Pons (tissue), 1 donor: ENCODE measurements around the gene MED13L.
"Not testable (repeated sequence)": the region's sequence is repeated elsewhere in the genome, so short reads cannot be mapped to it uniquely, and the experiment has no call there.

ENCODE experiments used
- DNase-seq: peaks from one replicate; pipeline ENCODE4 v3.0.0-alpha.2; 2016; ENCODE audit warnings: low spot score

The MED13L gene

GRCh38 chr12:116303929-116304328 lies 26.4 kb upstream of the MED13L start:
- DNase-seq: no peak

DNA sequence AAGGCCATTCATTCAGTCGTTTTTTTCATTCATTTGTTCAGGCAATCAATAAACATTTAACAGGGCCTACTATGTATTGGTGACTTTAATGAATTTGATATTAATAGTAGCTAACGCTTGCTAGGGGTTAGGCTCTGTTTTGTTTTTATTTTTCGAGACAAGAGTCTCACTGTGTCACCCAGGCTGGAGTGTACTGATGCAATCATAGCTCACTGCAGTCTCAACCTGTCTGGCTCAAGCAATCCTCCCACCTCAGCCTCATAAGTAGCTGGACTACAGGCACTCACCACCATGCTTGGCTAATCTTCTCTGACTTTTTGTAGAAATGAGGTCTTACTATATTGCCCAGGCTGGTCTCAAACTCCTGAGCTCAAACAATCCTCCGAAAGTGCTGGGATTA lies 25.6 kb upstream of the MED13L start:
- no peak for DNase-seq

- no peak for DNase-seq
Observed at GRCh38 chr12:116302166-116303058, 24.9 kb upstream of the MED13L start.

- no peak for DNase-seq
Observed at GRCh38 chr12:116301621-116302020, 24.1 kb upstream of the MED13L start.

DNA sequence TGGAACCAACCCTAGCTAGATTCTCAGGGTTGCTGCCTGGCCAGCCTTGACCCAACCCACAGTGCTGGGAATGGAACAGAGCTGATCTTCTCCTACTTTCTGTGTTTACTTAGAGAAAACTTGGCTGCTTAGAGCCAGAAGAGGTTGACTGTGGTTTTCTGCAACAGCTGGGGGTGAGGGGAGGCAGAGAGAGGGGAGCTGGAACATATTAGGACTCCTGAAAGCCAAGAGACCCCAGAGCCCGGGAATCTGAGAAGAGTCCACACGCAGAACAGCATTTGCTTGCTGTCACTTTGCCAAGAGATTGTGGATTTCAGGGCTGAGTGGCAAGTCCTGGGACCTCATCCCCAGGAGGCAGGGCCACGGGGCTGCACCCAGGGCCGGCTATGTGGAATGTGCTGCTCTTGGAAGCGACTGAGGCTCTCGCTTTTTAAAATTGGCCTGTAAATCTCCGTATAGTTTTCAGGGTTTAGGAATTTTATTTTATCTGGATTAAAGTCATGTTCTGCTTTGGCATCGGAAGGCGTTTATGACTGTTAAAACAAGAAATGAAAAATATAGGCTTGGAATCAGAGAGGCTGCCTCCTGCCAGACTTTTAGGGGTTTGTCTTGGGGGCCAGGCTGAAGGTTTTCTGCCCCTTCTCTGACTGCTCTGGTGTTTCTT lies 22.3 kb upstream of the MED13L start:
- no peak for DNase-seq

- DNase-seq: no peak
Observed at GRCh38 chr12:116299064-116299463, 21.6 kb upstream of the MED13L start.

DNA sequence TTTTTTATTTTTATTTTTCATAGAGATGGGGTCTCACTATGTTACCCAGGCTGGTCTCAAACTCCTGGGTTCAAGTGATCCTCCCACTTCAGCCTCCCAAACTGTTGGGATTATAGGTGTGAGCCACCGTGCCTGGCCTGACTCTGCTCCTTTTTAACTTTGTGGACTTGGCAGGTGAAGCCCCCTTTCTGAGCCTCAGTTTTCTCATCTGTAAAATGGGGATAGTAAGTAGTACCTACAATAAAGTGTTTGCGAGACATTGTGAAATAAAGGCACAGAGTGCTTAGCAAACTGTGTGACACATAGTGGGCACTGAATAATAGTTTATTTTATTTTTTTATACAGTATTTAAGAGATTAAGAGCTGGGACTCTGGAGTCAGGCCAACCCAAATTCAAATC lies 21.1 kb upstream of the MED13L start:
- DNase-seq: no peak

DNA sequence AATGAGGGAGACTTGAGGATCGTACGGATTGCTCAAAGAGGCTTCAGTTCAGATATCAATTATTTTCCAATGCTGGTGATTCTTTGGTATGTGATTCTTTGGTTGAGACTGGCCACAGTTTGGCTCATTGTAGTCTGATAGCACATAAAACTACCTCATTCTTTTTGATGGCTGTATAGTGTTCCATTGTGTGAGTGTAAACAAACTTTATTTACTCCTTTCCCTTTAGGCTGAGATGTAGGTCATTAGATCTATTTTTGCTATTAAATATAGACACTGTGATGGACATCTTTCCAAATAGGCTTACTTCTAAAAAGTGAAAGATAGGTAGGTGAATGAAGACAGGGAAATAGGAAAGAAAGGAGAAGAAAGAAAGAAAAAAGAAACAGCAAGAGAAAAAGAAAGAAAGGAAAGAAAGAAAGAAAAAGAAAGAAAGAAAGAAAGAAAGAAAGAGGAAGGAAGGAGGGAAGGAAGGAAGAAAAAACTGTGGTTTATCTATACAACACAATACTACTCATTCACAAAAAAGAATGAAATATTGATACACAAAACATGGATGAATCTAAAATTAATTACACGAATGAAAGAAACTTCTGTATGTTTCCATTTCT lies 19.8 kb upstream of the MED13L start:
- DNase-seq: no peak

DNA sequence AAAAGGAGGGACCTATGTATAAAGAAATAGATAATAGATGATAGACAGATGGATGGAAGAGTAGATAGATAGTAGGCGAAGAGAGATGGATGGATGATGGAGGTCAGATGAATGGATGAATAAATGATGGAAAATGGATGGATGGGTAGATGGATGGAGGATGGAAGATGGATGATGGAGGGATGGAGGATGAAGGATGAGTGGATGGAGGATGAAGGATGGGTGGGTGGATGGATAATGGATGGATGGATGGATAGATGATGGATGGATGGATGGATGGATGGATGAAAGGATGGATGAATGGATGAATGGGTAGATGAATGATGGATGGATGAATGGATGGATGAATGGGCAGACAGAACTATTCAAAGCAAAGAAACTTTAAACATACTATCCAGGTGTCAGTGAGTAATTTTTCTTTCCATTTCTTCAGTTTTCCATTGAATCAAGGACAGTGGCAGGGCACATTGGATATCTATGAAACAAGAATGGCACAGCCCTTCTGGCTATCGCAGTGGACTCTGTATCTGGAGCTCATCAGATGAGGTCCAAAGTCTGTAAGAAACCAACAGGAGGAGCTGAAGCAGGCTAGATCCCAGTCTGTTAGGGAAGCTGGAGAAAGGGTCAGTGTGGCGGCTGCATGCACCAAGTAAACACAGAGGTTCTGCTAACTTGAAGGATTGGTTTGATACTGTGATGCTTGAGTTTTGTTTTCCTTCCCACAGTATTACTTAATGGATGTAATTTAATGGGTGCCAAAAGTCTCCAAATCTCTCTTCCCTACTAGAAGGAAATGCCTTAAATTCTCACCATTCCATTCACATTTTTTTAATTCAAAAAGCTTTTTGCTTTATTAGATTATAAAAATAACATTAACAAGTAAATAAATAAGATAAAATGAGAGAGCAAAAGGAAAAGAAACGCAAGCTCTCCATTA lies 18.1 kb upstream of the MED13L start:
- DNase-seq: no peak

DNA sequence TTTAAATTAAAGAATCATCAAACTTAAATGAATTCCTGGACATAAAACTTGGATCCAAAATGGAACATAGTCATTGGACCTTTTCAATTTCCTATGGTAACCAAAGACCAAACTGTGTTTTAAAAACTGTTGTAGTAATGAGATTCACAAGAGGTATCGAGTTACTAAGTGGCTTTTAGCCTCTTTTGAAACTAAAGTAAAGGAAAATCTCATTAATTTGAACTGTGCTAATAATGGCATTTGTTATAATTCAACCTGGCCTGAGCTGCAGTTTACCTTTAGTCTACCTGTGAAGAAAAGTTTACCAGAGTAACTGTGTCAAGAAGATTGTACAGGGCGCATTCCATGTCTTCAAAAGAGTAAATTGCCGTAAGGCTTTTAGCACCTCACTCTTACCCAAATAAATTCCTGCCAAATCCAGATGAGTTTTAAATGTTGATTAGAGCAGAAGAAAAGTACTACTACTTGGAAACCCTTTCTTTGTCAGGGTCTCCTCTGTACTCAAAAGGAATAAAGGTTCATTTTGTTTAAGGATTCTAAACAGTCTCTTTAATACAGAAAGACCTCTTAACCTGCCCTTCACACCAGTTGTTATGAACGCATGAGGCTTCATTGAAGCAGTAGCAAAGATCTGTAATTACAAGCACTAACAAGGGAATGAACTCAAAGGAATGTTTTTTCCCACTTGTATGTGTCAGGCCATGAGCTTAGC lies 17.1 kb upstream of the MED13L start:
- no peak for DNase-seq

- no peak for DNase-seq
Observed at GRCh38 chr12:116293687-116294453, 16.4 kb upstream of the MED13L start.

- no peak for DNase-seq
Observed at GRCh38 chr12:116291218-116291617, 13.7 kb upstream of the MED13L start.

DNA sequence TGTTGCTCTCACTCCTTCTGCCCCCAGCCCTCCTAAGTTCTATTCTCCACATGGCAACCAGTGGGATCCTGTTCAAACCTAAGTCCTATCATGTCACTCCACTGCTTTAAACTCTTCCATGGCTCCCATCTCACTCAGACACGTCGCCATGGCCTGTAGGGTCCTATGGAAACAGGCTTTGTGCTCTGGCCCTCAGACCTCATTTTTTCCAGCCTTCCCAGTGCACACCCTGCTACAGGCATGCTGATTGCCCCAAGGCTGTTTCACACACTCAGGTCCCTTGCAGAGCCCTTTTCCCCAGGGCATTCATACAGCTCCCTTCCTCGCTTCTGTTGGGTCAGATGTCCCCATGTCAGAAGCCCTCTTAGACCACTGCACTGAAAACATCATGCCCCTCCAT lies 11.2 kb upstream of the MED13L start:
- DNase-seq: no peak

DNA sequence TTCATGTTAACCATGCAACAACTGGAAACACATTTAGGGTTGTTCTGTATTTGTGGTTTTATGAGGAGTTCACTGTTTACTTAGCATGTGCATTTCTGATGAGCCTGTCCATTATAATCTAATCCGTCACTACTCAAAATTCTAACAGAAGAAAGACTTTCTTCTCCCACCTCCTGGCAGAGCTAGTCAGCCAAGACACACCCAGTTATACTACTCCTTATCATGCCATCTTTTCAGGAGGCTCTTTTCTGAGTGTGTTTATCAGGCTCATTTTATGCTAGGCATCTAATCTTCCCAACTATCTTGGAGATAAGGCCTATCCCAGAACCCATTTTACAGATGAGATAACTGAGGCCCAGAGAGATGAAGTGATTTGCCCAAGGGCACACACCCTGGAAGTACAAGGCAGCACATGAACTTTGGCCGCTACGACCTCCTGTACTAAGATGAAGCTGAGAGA lies 10.4 kb upstream of the MED13L start:
- no peak for DNase-seq

GRCh38 chr12:116284396-116284795 lies 6.9 kb upstream of the MED13L start:
- DNase-seq: no peak

- DNase-seq: not testable (repeated sequence)
Observed at GRCh38 chr12:116283881-116284280, 6.4 kb upstream of the MED13L start.

DNA sequence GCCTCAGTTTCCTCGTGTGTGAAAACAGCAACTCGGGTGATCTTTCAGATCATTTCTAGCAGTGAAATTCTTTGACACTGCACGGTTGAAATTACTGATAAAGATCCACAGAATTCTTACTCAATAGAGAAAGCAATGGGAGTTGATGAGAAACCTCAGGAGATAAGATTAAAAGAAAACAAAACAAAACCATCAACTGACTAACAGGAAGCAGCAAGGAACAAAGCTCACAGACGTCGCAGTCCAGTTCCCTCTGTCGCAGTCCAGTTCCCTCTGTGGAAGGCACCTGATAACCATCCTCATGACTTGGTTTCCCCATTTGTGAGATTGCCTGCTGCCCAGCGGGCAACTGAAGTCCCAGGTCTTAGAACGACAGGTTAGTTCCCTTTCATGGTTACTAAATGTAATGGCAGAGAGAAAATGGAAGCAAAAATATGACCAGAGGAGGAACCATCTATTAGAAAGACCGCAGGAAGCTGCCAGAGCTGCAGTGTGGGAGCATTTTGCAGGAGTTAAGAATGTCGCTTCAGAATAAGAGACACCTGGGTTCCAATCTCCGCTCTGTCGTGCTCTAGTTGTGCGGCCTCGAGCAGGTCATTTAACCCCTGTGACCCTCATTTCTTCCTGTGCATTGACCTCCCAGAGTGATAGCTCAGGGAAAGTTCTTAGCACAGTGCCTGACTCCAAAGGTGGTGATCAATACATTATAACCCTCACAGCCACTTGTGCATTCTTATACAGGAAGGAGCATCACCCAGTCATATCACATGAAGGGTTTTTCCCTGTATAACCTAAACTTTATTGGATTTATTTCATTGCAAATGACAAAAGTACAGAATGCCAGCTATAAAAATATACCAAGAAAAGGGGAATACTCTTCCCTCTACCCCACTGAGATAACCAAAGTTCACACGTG lies 5.1 kb upstream of the MED13L start:
- DNase-seq: no peak

GRCh38 chr12:116280595-116281290 lies 3.2 kb upstream of the MED13L start:
- no peak for DNase-seq

GRCh38 chr12:116278667-116279066 lies 1.2 kb upstream of the MED13L start:
- no peak for DNase-seq
